Fibroblast of villous mesenchyme (primary cell): ENCODE measurements around the gene MTERF4. TPM values are rescaled to one million over a fixed set of nuclear protein-coding genes. Genes with fewer than 3 reads are reported as not detected.

Experiments
- DNase-seq: peaks from one replicate; pipeline ENCODE4 v3.0.0-alpha.2; 2010; ENCODE audit warnings: low read depth
- H3K4me3 ChIP-seq: 2 replicates; pipeline ENCODE4 v1.5.1; 2011; ENCODE audit warnings: low read depth, mild to moderate bottlenecking, low read length
- CTCF ChIP-seq: IDR thresholded peaks from 2 replicates; pipeline ENCODE4 v1.5.1; 2012; ENCODE audit warnings: low read depth, mild to moderate bottlenecking, low read length; ENCODE audit not compliant: insufficient read depth
- total RNA-seq: library from RNA; depleted of rRNA; stranded (reverse); fragments of >200 nt; gene quantifications from 2 replicates; pipeline ENCODE4 v1.2.3, GENCODE V29; 2012

MTERF4 gene
- total RNA-seq, 1 donor, result 27.2 TPM

GRCh38 chr2:241081643-241082340 is 20.3 kb downstream of the MTERF4 start:
- TF ChIP-seq CTCF, result no peak
- H3K4me3 ChIP-seq, result no peak overlapping the region
- no peak for DNase-seq

- DNase-seq, result no peak
- no peak overlapping the region for H3K4me3 ChIP-seq
- TF ChIP-seq CTCF, result no peak
Observed at GRCh38 chr2:241081190-241081642, 20.9 kb downstream of the MTERF4 start.

GRCh38 chr2:241080405-241081189 is 21.5 kb downstream of the MTERF4 start:
- no peak overlapping the region for H3K4me3 ChIP-seq
- no peak for TF ChIP-seq CTCF
- DNase-seq, result no peak

GRCh38 chr2:241074901-241075540 is 27.1 kb downstream of the MTERF4 start:
- TF ChIP-seq CTCF, result no peak
- DNase-seq, result no peak
- no peak overlapping the region for H3K4me3 ChIP-seq

- no peak overlapping the region for H3K4me3 ChIP-seq
- no peak for TF ChIP-seq CTCF
- no peak for DNase-seq
Observed at GRCh38 chr2:241074065-241074818, 27.8 kb downstream of the MTERF4 start.
